Sigmoid colon (tissue), 7 donors: ENCODE results near the gene ZNF302. TPM values are rescaled to one million over a fixed set of nuclear protein-coding genes. Genes with fewer than 3 reads are reported as not detected.

Experiments
- DNase-seq: peaks from one replicate; pipeline ENCODE4 v3.0.0-alpha.2; 2019
- H3K27ac ChIP-seq, 4 donors: fragments of 200-600 bp; sonication (generic); one replicate each; pipeline ENCODE4 v1.5.1; 2016 to 2019; ENCODE audit warnings: mild to moderate bottlenecking in 1 of 4
- H3K27me3 ChIP-seq, 3 donors: fragments of 200-600 bp; sonication (generic); one replicate each; pipeline ENCODE4 v1.5.1; 2019; ENCODE audit warnings: mild to moderate bottlenecking in 1 of 3
- H3K36me3 ChIP-seq, 4 donors: fragments of 200-600 bp; sonication (generic); one replicate each; pipeline ENCODE4 v1.5.1; 2016 to 2019
- H3K4me1 ChIP-seq, 4 donors: fragments of 200-600 bp; sonication (generic); one replicate each; pipeline ENCODE4 v1.5.1; 2017 to 2019
- H3K4me3 ChIP-seq, 4 donors: fragments of 200-600 bp; sonication (generic); one replicate each; pipeline ENCODE4 v1.5.1; 2017 to 2019; ENCODE audit warnings: mild to moderate bottlenecking in 2 of 4, moderate library complexity in 1 of 4
- H3K9me3 ChIP-seq, 4 donors: fragments of 200-600 bp in 3 of 4; sonication (generic) in 3 of 4; one replicate each; pipeline versions ENCODE4 v1.5.1 to v1.6.1; 2013 to 2019
- EP300 ChIP-seq, 4 donors: sonication (generic); formaldehyde crosslinking; IDR thresholded peaks; one replicate each; pipeline ENCODE4 v1.6.1; 2017; ENCODE audit warnings: antibody characterized with exemption in 4 of 4
- POLR2A ChIP-seq, 2 donors: fragments of 450-650 bp; IDR thresholded peaks; one replicate each; pipeline ENCODE4 v1.6.1; 2016; ENCODE audit warnings: antibody characterized with exemption in 2 of 2, mild to moderate bottlenecking in 2 of 2, moderate library complexity in 2 of 2
- POLR2AphosphoS5 ChIP-seq, 4 donors: sonication (generic); formaldehyde crosslinking; IDR thresholded peaks; one replicate each; pipeline ENCODE4 v1.6.1; 2017; ENCODE audit warnings: antibody characterized with exemption in 4 of 4
- WGBS, 2 donors: extraction: QIAGEN DNeasy Blood & Tissue Kit; methylation state at CpG; one replicate each; pipeline ENCODE4 v1.1.7; 2013; 5-methylcytosine and 5-hydroxymethylcytosine counted together
- intact Hi-C: fragments of 100-400 bp; cut with DNase I; formaldehyde crosslinking; loops from one replicate; pipeline ENCODE4 v1.15.1; 2023
- polyA plus RNA-seq, 3 donors: library from polyadenylated mRNA; stranded (reverse); fragments of 200-250 nt; gene quantifications; one replicate each; pipeline ENCODE4 v1.2.3, GENCODE V29; 2013
- total RNA-seq, 4 donors: library from RNA; depleted of rRNA; stranded (reverse); fragments of >200 nt; gene quantifications; one replicate each; pipeline ENCODE4 v1.1.0, GENCODE V29; 2016
- TF ChIP-seq, protein P1 (sequence below), 4 experiments: fragments of 450-650 bp in 3 of 4; fragments of 200-600 bp in 1 of 4; IDR thresholded peaks; one replicate each; pipeline ENCODE4 v1.5.1; 2016 to 2019; ENCODE audit warnings: antibody characterized with exemption in 4 of 4, mild to moderate bottlenecking in 3 of 4, moderate library complexity in 2 of 4
- donor health status: healthy with polysubstance abuse.
- donor health status: Bipolar disorder and iron deficiency.
- donor health status: healthy.

Gene ZNF302
- total and polyA plus RNA-seq, 7 donors: 7.4 to 40.6 (median 22.7) TPM

DNA sequence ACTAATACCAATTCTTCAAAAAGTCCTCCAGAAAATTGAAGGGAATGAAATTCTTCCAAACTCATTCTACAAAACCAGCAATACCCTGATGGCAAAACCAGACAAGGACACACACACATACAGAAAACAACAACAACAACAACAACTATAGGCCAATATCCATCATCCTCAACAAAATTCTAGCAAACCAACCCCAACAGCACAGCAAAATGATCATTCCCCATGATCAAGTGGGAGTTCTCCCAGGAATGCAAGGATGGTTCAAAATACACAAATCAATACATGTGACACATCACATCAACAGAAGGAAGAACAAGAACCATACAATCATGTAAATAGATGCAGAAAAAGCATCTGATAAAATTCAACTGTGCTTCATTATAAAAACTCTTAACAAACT lies 37.9 kb downstream of the ZNF302 start:
- Histone ChIP-seq H3K4me3 (no peak overlapping the region), H3K9me3 (peaks cover 0 to 11% (median 0%) of the 10 kb centered on the region in 4 donors), H3K27me3 (no peaks in the 10 kb centered on the region), H3K27ac (no peak overlapping the region), H3K36me3 (no peaks in the 10 kb centered on the region), H3K4me1 (no peaks in the 10 kb centered on the region)
- no peak for TF ChIP-seq POLR2AphosphoS5 (IDR thresholded peaks at IDR 0.05)
- TF ChIP-seq, protein P1, sequence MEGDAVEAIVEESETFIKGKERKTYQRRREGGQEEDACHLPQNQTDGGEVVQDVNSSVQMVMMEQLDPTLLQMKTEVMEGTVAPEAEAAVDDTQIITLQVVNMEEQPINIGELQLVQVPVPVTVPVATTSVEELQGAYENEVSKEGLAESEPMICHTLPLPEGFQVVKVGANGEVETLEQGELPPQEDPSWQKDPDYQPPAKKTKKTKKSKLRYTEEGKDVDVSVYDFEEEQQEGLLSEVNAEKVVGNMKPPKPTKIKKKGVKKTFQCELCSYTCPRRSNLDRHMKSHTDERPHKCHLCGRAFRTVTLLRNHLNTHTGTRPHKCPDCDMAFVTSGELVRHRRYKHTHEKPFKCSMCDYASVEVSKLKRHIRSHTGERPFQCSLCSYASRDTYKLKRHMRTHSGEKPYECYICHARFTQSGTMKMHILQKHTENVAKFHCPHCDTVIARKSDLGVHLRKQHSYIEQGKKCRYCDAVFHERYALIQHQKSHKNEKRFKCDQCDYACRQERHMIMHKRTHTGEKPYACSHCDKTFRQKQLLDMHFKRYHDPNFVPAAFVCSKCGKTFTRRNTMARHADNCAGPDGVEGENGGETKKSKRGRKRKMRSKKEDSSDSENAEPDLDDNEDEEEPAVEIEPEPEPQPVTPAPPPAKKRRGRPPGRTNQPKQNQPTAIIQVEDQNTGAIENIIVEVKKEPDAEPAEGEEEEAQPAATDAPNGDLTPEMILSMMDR (IDR thresholded peaks at IDR 0.05): no peak
- no peak for TF ChIP-seq POLR2A (IDR thresholded peaks at IDR 0.05)
- no peak for TF ChIP-seq EP300 (IDR thresholded peaks at IDR 0.05)
- no peak for DNase-seq
- intact Hi-C loops: no loop called here

DNA sequence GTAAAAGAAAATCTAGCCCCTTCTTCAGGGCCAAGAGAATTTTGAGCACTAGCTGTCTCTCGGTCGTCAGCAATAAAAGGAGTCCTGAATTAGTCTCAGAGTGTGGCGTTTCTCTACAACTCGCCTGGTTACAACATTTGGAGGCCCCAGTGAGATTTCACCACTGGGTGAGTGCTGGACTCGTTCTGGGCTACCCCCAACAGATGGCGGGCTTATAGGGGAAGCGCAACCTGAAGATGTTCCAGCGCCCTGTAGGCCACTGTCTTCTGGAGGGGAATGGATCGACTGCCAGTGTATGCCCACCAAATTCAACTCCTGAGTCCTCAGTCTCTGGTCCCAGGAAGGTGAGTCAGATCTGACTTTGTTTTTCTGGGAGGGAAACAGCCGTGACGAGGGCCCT lies 44.9 kb downstream of the ZNF302 start:
- H3K36me3 ChIP-seq: no peaks in the 10 kb centered on the region
- H3K9me3 ChIP-seq: no peaks in the 10 kb centered on the region
- no peak for DNase-seq
- WGBS, 2 donors: 50 to 62% methylated on average over 11 of the region's 11 CpGs
- no peak overlapping the region for H3K27ac ChIP-seq
- no peak for TF ChIP-seq POLR2A (IDR thresholded peaks at IDR 0.05)
- TF ChIP-seq, protein P1 (IDR thresholded peaks at IDR 0.05): no peak
- no peak for TF ChIP-seq POLR2AphosphoS5 (IDR thresholded peaks at IDR 0.05)
- no peak for TF ChIP-seq EP300 (IDR thresholded peaks at IDR 0.05)
- intact Hi-C loops: no loop called here
- H3K27me3 ChIP-seq: no peaks in the 10 kb centered on the region
- H3K4me3 ChIP-seq: no peak overlapping the region
- no peaks in the 10 kb centered on the region for H3K4me1 ChIP-seq

DNA sequence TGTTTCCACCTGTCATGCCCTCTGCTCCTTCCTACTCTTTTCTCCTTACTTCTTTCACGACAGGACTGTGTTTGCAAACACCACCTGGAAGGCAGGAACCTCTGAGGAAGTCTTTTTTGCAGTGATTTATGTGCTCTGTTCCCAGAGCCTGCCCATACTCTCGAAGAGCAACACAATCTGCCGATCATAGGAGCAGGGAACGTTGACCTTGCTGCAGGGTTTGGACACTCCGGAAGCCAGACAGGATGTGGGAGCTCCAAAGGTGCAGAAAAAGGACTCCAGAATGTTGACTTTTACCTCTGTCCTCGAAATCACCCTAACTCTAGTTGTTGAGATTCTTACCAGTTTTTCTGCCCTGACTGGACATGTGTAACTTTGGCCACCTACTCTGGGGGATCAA lies 47.9 kb downstream of the ZNF302 start:
- H3K4me1 ChIP-seq: no peaks in the 10 kb centered on the region

DNA sequence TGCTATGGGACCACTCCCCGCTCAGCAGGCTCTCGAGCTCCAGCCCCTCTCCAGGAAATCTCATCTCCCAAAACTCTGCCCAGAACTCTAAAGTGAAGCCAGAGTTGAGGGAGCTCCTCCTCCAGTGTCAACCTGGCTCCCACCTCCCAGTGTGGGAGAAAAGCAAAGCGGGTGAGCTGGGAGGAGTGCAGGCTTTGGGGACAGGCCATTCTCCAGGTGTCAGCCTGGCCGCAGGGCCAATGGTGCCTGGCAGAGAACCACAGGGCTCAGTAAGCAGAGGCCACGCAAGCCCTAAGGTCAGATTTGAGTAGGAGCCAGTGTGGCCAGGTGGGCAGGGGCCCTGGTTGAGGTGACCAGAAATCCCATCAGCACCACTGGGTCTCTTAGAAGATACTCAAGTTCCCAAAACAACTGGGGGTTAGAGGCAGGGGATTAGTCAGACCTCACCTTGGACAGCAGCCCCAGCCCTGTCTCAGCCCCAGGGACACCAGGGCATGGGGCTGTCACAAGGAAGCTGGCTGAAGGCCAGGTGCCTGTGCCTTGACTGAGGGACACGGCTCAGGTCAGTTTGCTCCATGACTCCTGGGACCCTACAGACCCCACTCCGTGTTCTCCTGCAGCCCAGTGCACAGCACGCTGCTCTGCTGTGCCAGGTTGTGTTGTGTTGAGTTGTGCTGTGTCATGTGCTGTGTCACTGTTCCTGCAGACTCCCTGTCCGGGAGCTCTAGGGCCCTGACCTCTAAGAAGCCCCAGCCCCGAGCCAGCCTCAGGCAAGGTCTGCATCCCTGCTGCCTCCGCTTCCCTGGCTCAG lies 53.7 kb downstream of the ZNF302 start:
- H3K36me3 ChIP-seq: peaks cover 0 to 10% (median 5%) of the 10 kb centered on the region in 4 donors
- intact Hi-C loops: no loop called here
- no peak overlapping the region for H3K4me3 ChIP-seq
- H3K9me3 ChIP-seq: no peaks in the 10 kb centered on the region
- peaks cover 0 to 28% (median 24%) of the 10 kb centered on the region in 4 donors for H3K4me1 ChIP-seq
- TF ChIP-seq POLR2A (IDR thresholded peaks at IDR 0.05): no peak
- TF ChIP-seq, protein P1 (IDR thresholded peaks at IDR 0.05): no peak
- no peak for TF ChIP-seq EP300 (IDR thresholded peaks at IDR 0.05)
- no peak overlapping the region for H3K27ac ChIP-seq
- 89% methylated on average over 11 of the region's 11 CpGs for WGBS, 2 donors
- no peaks in the 10 kb centered on the region for H3K27me3 ChIP-seq
- DNase-seq: no peak

More for the DNA sequence above, 47.9 kb downstream of the ZNF302 start:
- no peak overlapping the region for H3K27ac ChIP-seq
- no peak for DNase-seq
- H3K4me3 ChIP-seq: no peak overlapping the region
- TF ChIP-seq, protein P1 (IDR thresholded peaks at IDR 0.05): no peak
- no peak for TF ChIP-seq POLR2A (IDR thresholded peaks at IDR 0.05)
- TF ChIP-seq POLR2AphosphoS5 (IDR thresholded peaks at IDR 0.05): no peak
- TF ChIP-seq EP300 (IDR thresholded peaks at IDR 0.05): no peak
- no peaks in the 10 kb centered on the region for H3K9me3 ChIP-seq
- H3K27me3 ChIP-seq: no peaks in the 10 kb centered on the region
- no peaks in the 10 kb centered on the region for H3K36me3 ChIP-seq
- WGBS, 2 donors: 33 to 35% methylated on average over 6 of the region's 6 CpGs
- intact Hi-C loops: no loop called here
